LHCN-M2 (cell line): ENCODE data around the gene MARVELD3. TPM values are rescaled to one million over a fixed set of nuclear protein-coding genes. Genes with fewer than 3 reads are reported as not detected.
A peak's percentile ranks its signal among the peaks of the same experiment; 100 is the strongest.

Experiments used
- DNase-seq: peaks from one replicate; pipeline ENCODE4 v3.0.0-alpha.2; 2012; ENCODE audit warnings: low read depth
- total RNA-seq: library from RNA; depleted of rRNA; stranded (reverse); fragments of >200 nt; gene quantifications from 2 replicates; pipeline ENCODE4 v1.2.3, GENCODE V29; 2014

Gene MARVELD3
- total RNA-seq, 1 experiment from 2014 or later, result not detected

DNA sequence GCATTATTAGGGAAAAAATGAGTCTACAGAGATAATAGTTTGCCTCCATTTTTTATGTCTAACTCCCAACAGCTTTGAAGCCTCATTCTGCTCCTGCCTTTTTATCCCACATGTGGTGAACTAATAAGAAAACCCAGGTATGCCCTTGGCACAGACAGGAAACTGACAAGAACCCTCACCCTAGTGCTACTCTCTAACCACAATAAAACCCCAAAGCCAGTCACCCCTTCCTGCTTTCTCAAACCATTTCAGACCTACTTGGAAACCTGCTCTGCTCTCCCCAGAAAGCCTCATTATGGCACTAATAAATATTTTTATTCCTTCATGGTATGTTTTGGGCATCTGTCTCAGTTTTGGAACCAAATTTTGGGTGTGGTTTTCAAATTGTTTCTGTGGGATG, 3.9 kb upstream of the MARVELD3 start:
- no peak for DNase-seq

DNA sequence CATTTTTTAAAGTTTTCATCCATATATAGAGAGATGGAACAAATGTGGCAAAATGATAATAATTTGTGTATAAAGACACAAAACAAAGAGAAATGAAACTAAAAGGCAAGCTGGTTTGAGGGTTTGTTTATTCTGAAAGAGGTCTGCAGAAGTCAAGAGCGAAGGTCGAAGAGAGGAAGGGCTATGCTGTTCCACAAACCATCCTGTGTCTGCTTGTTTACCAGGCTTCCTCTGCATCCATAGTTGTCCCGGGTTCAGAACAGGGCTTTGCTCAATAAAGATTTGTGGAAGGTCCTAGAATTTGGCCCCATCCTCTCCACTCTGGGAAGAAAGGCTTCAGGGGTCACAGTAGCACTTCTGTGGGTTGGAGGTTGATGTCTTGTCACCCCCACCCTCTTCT, 2.4 kb upstream of the MARVELD3 start:
- no peak for DNase-seq

DNA sequence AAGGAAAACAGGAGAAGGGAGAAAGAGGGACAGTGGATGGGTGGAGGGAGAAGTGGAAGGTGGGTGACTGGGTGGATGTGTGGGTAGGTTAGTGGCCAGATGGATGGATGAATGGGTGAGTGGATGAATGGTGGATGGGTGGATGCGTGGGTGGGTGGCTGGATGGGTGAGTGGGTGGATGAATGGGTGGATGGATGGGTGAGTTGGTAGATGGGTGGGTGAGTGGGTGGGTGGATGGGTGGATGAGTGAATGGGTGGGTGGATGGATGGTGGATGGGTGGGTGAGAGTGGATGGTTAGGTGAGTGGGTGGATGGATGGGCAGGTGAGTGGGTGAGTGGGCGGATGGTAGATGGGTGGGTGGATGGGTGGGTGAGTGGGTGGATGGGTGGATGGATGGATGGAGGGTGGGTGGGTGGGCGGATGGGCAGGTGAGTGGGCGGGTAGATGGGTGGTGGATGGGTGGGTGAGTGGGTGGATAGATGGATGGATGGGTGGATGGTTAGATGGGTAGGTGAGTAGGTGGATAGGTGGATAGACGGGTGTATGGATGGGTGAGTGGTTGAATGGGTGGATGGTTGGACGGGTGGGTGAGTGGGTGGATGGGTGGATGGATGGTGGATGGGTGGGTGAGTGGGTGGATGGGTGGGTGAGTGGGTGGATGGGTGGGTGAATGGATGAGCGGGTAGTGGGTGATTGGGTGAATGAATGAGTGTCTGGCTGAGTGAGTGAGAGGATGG, 702 bp upstream of the MARVELD3 start:
- DNase-seq, result no peak

DNA sequence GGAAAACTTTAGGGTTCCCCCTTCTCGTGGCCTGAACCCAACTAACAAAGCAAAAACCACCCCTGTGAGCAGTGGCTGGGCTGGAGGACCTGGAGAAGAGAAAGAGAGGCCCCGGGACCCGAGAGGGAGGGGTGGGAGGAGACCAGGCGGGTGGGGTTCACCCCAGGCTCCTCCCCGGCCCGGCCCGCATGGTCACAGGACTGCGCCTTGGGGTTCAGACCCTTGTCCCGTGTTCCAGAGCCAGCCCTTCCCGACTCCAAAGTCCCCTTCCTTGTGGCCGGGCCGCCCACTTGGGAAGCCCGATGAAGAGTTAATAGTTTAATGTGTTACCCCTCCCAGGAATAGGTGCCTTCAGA, 852 bp downstream of the MARVELD3 start:
- no peak for DNase-seq

DNA sequence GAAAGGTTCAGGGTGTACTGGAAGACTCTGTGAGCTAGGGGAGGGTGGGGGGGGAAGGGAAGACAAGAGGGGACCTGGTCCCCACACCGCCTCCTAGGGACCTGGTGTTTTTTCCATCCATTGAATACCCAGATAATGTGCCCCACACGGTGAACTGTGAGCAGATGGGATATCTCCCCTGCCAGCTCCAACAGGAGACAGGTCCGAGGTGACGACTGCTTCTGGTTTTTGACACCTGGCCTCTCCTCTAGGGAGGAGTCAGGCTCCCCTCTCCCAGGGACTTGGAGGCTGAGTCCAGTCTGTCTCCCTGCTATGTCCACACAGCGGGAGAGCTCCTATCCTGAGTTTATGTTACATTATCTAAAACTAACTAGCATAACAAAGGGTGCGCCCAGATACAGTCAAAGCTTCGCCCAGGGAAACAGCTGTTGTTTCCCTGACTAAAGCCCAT, 1.8 kb downstream of the MARVELD3 start:
- peak; percentile 31 for DNase-seq

DNA sequence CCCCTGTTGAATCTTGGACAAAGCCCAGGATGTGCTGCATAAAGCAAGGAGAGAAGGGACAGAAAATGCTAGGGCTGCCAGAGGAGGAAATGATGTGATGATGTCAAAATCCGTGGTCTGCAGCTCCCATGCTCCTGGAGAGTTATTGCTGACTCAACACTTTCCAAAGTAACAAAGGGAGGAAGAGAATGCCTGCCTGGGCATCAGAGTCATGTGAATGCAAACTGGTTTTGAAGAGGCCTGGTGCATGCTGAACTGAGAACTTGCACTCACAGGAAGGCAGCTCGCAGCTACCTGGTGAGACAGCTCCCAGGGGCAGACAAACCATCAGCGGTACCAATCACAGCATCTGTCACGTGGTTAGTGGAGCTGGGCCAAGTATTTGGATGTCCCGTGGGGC, 2.8 kb downstream of the MARVELD3 start:
- peak; percentile 48 for DNase-seq

DNA sequence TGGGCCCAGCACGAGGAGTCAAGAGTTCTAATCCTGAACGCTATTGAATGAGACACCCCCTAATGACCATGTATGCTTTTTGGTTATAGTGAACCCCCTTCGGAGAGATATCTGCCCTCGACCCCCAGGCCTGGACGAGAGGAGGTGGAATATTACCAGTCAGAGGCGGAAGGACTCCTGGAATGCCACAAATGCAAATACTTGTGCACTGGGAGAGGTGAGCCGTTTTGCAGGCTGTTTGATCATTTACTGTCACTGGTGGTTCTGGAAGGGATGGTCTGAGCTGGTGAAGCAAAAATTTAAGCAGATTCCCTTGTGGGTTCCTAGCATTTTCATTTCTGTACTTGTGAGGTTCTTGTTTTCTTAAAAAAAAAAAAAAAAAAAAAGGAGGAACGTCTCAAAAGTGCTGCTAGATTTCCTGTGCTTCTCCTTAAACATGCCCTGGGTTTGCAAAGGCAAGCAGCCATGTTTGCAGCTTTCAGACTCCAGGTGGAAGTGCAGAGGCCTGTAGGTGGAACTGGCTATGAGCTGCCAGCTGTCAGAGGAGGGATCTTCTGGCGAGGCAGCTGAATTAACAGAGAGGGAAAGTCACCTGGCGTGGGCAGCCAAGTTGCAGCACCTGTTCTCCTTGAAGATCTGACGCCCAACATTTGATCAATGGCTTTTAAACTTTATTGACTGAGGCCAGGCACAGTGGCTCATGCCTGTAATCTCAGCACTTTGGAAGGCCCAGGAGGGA, 3.5 kb downstream of the MARVELD3 start:
- peak; percentile 12 for DNase-seq

DNA sequence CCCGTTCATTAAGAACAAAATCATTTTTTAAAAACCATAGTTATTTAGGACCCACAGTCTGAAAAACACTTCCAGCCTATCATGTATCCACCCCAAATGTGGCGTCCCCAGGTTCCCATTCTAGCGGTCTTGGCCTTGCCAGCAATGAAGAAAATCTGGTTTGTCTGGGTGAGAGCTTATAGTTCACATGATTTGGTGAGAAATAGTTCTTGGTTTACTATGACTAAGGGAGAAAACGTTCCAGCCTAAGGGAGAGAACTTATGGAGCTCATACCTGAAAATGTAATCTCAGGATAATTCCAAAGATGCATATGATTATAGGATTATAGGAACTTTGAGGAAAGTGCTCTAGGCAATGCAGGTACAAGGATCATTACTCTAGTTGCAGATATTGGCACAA, 4.8 kb downstream of the MARVELD3 start:
- no peak for DNase-seq

DNA sequence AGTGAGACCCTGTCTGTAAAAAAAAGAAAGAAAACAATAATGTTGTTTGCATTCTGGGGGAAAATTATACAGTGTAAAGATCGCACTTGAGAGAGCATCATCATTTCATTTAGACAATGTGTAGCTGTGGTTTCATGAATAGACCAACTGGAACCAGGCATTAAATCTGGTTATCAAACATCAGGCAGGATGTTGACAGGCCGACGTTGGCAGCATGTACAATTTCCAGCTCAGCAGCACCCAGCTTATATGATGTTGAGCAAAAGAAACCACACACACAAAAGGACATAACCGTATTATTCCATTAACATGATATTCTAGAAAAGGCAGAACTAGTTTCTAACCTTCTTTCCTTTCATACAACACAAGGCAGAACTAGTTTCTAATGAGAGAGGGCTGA, 5.8 kb downstream of the MARVELD3 start:
- DNase-seq, result no peak

DNA sequence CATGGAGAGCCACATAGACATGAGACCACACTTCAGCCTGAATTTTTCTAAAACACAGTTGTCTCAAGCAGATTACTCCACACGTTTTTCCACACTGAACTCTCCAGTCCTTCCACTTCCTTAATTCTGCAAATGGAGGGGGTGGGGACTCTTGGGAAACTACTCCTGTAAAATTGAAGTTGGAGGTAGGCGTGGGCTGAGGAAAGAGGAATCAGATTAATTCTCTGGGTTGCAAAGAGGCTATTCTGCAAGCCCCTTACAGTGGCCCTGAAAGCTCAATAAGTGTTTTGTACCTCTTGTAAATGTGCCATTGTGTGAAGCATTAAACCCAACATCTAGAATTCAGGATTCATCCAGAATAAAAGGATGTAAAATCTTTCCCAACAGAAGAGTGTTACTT, 9.6 kb downstream of the MARVELD3 start:
- DNase-seq, result no peak

DNA sequence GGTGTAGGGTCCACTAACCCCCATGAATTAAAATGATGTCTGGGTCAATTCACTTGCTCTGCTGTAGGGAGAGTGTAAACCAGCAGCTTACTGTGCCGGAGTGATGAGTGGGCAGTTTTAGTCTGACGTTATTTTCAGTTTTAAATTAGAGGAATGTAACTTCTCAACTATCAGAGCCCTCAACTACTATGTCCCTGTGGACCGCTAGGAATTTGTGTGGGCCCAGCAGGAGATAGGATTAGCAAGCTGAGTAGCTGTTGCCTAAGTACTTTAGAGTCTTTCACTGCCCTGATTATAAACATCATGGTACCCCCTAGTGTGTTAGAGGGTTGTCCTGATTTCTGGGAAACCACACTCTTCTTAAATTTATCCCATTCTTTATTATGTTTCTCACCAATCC, 11.4 kb downstream of the MARVELD3 start:
- peak; percentile 66 for DNase-seq

DNA sequence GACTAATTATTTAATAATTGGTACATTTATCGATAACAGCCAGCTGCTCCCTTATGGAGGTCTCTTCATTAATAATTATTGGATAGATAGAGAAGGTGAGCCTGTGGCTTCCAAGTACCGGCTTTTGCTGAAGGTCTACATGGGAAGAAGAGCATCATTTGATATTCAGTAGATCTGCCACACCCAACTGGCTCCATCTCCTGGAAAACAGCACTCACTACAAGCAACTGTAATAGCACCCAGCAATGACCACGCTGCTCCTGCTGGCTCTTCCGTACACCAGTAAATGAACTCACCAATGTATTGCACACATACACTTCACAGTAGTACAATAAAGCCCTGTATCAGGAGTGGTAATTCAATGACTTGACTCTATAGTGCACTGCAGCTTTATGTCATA, 19.5 kb downstream of the MARVELD3 start:
- peak; percentile 38 for DNase-seq

DNA sequence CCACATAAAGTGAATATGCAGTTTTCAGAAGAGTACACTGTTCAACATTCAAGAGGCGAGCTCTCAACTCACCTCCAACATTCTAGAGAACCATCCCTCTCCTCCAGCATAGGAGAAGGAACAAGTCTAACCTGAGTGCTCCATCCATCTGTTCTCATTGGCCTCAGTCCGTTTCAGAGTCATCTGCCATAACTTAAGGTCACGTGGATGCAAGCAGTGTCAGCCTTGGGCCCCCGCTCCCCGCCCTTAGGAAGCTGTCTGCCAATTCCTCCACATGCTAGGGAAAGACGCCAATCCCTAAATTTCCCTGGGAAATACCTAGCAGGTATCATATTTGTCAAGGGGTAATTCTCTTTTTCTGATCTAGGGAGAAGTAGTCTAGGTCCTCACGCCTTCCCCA, 21.4 kb downstream of the MARVELD3 start:
- no peak for DNase-seq

DNA sequence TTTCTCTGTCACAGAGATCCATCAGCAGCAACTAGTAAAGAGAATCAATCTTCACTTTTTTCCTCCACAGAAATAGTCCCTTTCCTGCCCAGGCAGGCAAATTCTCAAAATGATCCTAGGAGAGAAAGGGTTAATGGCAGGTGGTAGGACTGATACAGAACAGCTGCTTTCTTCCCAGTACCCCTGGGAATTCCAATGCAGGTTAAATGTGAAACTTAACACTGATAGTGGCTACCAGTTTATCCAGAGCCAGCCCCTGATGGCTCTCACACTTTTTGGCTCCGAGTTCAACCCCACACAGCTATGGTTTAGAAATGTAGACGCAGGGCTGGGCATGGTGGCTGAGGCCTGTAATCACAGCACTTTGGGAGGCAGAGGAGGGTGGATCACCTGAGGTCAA, 22.2 kb downstream of the MARVELD3 start:
- DNase-seq, result peak; percentile 35

DNA sequence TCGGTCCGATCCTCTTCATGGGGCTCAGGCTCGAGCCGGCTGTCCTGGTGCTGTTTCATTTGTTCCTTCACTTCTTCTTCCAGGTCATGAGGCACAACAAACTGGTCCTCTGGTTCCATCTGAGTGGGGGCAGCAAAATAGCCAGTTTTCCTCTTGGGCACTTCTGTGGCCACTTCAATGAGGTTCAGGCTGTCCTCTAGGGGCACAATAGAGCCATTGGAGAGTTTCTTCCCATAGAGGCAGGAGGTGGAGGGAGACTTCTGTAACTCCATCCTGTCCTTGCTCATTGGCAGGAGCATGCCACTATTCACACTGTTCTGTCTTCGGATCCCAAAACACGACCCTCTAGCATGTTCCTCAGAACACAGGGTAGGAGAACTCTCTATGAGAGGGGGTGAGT, 22.9 kb downstream of the MARVELD3 start:
- DNase-seq, result no peak

DNA sequence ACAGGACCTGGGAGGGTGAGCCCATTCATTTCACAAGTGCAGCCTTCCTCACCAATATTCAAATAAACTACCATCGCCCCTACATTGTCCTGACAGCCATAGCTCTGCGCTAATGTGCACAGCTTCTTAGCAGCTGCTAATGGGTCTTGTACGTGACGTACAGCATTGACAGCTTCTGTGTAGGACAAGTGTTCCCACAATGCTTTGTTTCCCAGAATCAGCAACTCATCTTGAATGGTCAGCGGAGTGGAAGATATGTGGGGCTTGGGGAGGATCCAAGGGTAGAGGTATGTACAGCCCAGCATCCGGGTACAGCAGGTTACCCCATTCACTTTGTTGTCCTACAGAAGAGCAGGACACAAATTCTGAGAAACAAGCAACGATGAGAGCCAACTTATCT, 23.7 kb downstream of the MARVELD3 start:
- no peak for DNase-seq

DNA sequence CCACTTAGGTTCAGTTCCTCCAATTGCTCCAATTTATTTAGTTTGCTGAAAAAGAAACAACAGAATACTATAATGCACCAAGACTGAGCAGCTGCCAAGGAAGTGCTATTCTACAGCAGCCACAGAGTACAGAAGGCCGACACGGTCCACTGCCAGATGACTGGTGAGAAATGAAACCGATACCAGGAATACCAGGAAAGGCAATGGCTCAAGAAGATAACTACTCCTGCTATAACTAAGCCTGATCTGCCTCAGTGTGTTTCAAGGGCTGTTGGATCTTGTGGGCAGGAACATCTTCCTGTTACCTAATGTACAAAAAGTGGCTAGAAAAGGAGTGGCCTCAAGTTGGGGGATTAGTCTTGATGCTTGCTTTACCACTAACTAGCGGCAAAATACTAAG, 32.8 kb downstream of the MARVELD3 start:
- DNase-seq, result no peak

DNA sequence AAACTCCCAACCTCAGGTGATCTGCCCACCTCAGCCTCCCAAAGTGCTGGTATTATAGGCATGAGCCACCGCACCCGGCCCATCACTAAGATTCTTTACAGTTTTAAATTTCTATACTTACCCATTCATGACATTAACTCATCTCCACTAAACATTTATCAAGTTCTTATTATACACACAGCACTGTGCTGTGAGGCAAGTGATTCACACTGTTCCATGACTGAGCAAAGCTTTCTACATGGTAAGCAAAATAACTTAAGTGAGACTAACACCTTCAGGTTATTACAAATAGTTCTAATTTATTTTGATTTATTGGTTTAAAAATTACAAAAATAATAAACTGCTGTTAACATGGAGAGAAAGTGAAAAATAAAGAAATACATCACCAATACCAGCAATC, 33.5 kb downstream of the MARVELD3 start:
- DNase-seq, result no peak

DNA sequence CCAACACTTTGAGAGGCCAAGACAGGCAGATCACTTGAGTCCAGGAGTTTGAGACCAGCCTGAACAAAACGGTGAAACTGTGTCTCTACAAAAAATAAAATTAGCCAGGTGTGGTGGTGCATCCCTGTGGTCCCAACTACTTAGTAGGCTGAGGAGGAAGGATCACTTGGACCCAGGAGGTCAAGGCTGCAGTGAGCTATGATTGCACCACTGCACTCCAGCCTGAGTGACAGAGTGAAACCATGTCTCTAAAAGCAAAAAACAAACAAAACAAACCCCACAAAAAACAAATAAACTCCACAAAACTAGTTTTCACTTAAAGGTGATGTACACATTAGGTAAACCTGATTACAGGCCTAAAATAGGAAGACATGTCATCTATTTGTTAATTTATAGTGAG, 40.3 kb downstream of the MARVELD3 start:
- no peak for DNase-seq

DNA sequence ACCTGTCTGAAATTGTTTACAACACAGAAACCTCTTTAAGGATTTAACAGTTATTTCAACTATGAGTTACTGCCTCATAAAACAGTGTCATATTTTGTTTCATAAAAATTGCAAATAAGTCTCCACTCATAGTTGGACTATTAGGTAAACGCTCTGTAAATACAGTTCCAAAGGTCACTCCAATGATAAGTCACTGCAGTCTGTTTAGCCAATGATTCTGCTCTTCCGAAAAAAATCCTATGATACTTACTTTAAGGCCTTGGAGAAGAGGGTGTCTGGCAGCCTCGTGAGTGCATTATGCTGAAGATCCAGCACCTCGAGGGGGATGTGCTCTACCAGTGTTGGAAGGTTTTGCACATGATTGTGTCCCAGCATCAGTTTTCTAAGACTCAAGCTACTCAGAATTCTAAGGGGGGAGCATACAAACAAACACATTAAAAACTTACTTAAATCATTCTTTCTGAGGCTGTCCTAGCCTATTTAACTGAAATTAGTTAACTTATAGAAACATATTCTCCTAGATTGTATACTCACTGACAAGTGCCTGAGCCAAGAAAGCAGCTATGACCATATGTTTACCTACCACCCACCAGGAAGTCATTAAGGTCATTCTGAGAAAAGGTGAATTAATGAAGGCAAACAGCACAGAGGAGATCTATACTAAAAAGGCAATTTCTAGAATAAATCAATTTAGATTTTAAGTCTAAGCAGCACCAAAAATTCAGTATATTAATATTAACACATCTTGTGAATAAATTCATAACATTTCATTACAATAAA, 41.1 kb downstream of the MARVELD3 start:
- no peak for DNase-seq

DNA sequence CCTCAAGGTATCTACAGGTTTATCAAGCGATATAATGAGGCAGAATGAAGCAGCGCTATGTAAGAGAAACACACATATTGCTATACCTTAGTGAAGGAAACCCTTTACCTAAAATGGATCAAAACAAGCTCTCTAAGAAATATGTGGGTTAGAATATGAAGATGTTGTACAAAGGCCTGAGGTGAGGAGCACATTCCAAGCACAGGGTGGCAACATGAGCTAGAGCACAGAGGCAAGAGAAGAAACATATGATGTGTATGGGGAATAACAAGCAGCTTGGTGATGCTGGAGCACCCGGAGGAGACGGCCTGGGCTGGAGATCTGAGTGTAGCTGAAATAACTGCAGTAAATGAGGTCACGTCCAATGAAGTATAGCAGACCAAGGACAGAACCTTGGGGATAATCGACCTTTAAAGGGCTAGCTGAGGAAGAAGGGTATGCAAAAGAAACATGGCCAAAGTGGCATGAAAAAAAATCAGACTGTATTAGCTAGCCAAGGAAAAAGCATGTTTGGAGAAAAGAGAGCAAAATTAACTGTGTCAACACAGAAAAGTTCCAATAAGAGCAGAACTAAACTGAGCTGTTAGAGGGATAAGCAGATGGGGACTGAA, 44.0 kb downstream of the MARVELD3 start:
- DNase-seq, result no peak

DNA sequence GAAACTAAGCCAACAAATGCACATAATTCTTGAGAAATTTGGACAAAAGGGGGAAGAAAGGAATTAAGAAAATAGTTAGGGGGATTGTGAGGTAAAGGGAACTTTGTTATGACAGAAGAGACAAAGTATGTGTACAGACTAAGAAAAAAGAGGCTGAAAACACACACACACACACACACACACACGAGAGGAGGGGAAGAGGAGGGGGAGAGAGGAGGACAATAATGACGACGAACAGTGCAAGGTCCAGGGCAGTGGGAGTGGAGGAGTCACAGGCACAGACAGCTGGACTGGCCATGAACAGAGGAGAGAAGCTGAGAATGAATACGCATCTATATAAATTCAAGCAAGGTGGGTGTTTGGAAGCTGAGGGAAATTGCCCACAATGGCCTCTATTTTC, 44.6 kb downstream of the MARVELD3 start:
- no peak for DNase-seq
